OCI-LY3 (cell line): ENCODE data around the gene SRCAP.

Experiments used
- H2AFZ ChIP-seq: fragments of 200-600, 300-600 bp; shearing (Covaris generic); 2 replicates; pipeline ENCODE4 v1.6.0; 2014; ENCODE audit warnings: antibody characterized with exemption, low read depth, low read length
- H3K27ac ChIP-seq: fragments of 200-600, 300-600 bp; sonication (generic); 2 replicates; pipeline ENCODE4 v1.5.1; 2014; ENCODE audit warnings: mild to moderate bottlenecking, low read length, moderate library complexity, mixed read lengths
- H3K27me3 ChIP-seq: fragments of 200-600, 300-600 bp; sonication (generic); 2 replicates; pipeline ENCODE4 v1.6.1; 2014; ENCODE audit warnings: low read depth, low read length, mixed read lengths
- H3K36me3 ChIP-seq: fragments of 200-600, 300-600 bp; sonication (generic); replicated peaks from 2 replicates; pipeline ENCODE3; 2014; ENCODE audit warnings: low read depth, low read length, mixed read lengths
- H3K4me1 ChIP-seq: fragments of 300-600, 200-600 bp; sonication (generic); 2 replicates; pipeline ENCODE4 v1.6.1; 2014; ENCODE audit warnings: low read length, mixed read lengths
- H3K4me2 ChIP-seq: fragments of 200-600, 300-600 bp; sonication (generic); 2 replicates; pipeline ENCODE4 v1.6.1; 2014; ENCODE audit warnings: low read length, mixed read lengths
- H3K4me3 ChIP-seq: fragments of 300-600, 200-600 bp; sonication (generic); 2 replicates; pipeline ENCODE4 v1.5.1; 2014; ENCODE audit warnings: antibody characterized with exemption, mild to moderate bottlenecking, low read length, moderate library complexity
- H3K79me2 ChIP-seq: fragments of 300-600, 200-600 bp; shearing (Covaris generic); 2 replicates; pipeline ENCODE4 v1.6.1; 2014; ENCODE audit warnings: mild to moderate bottlenecking, low read length, mixed read lengths
- H3K9ac ChIP-seq: fragments of 300-600, 200-600 bp; shearing (Covaris generic); 2 replicates; pipeline ENCODE4 v1.6.0; 2014; ENCODE audit warnings: mild to moderate bottlenecking, low read length, moderate library complexity
- H3K9me3 ChIP-seq: fragments of 200-600, 300-600 bp; shearing (Covaris generic); 2 replicates; pipeline ENCODE4 v1.6.1; 2014; ENCODE audit warnings: low read length, mixed read lengths; ENCODE audit not compliant: insufficient read depth
- H4K20me1 ChIP-seq: fragments of 200-600, 300-600 bp; sonication (generic); 2 replicates; pipeline ENCODE4 v1.6.1; 2016; ENCODE audit warnings: low read length, mixed read lengths; ENCODE audit not compliant: insufficient read depth
- EZH2phosphoT487 ChIP-seq: fragments of 200-600 bp; shearing (Covaris generic); IDR thresholded peaks from 2 replicates; pipeline ENCODE4 v1.6.1; 2018; ENCODE audit warnings: antibody characterized with exemption, mixed run types, low read depth
- TF ChIP-seq, protein P1 (sequence below): fragments of 200-600, 300-600 bp; sonication (generic); IDR thresholded peaks from 2 replicates; pipeline ENCODE4 v1.5.1; 2014; ENCODE audit warnings: antibody characterized with exemption, low read length, low read depth

SRCAP gene

GRCh38 chr16:30774367-30775130 is 75.6 kb downstream of the SRCAP start:
- Histone ChIP-seq H3K36me3 (peaks cover 31% of the 10 kb centered on the region), H3K9me3 (no peaks in the 10 kb centered on the region), H2AFZ (no peak overlapping the region), H3K27ac (no peak overlapping the region), H4K20me1 (no peaks in the 10 kb centered on the region), H3K79me2 (no peaks in the 10 kb centered on the region), H3K4me2 (no peak overlapping the region), H3K9ac (no peak overlapping the region), H3K4me1 (no peaks in the 10 kb centered on the region), H3K27me3 (no peaks in the 10 kb centered on the region), H3K4me3 (no peak overlapping the region)
- TF ChIP-seq EZH2phosphoT487: no peak
- TF ChIP-seq, protein P1, sequence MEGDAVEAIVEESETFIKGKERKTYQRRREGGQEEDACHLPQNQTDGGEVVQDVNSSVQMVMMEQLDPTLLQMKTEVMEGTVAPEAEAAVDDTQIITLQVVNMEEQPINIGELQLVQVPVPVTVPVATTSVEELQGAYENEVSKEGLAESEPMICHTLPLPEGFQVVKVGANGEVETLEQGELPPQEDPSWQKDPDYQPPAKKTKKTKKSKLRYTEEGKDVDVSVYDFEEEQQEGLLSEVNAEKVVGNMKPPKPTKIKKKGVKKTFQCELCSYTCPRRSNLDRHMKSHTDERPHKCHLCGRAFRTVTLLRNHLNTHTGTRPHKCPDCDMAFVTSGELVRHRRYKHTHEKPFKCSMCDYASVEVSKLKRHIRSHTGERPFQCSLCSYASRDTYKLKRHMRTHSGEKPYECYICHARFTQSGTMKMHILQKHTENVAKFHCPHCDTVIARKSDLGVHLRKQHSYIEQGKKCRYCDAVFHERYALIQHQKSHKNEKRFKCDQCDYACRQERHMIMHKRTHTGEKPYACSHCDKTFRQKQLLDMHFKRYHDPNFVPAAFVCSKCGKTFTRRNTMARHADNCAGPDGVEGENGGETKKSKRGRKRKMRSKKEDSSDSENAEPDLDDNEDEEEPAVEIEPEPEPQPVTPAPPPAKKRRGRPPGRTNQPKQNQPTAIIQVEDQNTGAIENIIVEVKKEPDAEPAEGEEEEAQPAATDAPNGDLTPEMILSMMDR: no peak

GRCh38 chr16:30775131-30775391 is 76.1 kb downstream of the SRCAP start:
- Histone ChIP-seq H3K9ac (no peak overlapping the region), H3K9me3 (no peaks in the 10 kb centered on the region), H3K4me1 (no peaks in the 10 kb centered on the region), H3K4me3 (no peak overlapping the region), H3K4me2 (no peak overlapping the region), H4K20me1 (no peaks in the 10 kb centered on the region), H3K27ac (no peak overlapping the region), H3K79me2 (no peaks in the 10 kb centered on the region), H3K36me3 (peaks cover 30% of the 10 kb centered on the region), H2AFZ (no peak overlapping the region), H3K27me3 (no peaks in the 10 kb centered on the region)
- TF ChIP-seq, protein P1: no peak
- no peak for TF ChIP-seq EZH2phosphoT487

DNA sequence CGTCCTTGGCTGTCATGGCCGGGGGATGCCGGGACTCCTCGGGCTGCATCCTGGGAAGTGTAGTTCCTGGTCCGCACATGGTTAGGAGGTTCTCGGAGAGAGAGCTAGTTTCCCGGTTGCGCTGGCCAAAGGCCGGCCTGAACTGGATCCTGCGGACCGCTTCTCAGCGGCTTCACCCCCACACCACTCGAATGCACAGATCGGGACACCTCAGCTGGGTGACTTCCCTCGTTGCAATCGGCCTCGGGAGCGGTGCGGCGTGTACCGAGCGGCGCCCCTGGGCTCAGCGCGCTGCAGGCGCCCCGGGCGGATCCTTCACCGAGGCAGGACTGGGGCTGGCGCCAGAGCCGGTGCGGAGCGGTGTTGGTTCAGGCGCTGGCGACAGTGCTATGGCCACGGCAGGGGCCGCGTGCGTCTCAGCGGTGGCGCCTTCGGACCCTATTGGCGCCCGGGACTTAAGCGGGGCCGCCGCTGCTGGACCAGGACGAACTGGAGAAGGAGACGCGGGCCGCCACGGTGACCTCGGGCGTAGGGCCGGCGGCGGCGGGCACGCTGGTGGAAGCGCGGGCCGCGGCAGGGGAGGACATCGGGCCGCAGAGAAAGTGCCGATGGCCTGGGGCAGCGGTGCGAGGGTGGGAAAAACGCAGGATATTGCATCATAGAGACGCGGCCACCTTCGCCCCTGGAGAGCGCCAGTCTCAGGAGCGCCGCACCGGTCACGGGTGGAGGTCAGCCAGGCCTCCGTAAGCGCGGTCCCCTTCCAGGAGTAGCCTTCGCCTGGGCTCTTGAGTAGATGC is 76.6 kb downstream of the SRCAP start:
- no peaks in the 10 kb centered on the region for H3K79me2 ChIP-seq
- H3K4me3 ChIP-seq: no peak overlapping the region
- no peaks in the 10 kb centered on the region for H3K4me1 ChIP-seq
- H3K9ac ChIP-seq: no peak overlapping the region
- H2AFZ ChIP-seq: no peak overlapping the region
- H3K27me3 ChIP-seq: no peaks in the 10 kb centered on the region
- no peaks in the 10 kb centered on the region for H4K20me1 ChIP-seq
- H3K4me2 ChIP-seq: no peak overlapping the region
- no peaks in the 10 kb centered on the region for H3K9me3 ChIP-seq
- no peak for TF ChIP-seq EZH2phosphoT487
- TF ChIP-seq, protein P1: no peak
- H3K36me3 ChIP-seq: peaks cover 27% of the 10 kb centered on the region
- no peak overlapping the region for H3K27ac ChIP-seq

DNA sequence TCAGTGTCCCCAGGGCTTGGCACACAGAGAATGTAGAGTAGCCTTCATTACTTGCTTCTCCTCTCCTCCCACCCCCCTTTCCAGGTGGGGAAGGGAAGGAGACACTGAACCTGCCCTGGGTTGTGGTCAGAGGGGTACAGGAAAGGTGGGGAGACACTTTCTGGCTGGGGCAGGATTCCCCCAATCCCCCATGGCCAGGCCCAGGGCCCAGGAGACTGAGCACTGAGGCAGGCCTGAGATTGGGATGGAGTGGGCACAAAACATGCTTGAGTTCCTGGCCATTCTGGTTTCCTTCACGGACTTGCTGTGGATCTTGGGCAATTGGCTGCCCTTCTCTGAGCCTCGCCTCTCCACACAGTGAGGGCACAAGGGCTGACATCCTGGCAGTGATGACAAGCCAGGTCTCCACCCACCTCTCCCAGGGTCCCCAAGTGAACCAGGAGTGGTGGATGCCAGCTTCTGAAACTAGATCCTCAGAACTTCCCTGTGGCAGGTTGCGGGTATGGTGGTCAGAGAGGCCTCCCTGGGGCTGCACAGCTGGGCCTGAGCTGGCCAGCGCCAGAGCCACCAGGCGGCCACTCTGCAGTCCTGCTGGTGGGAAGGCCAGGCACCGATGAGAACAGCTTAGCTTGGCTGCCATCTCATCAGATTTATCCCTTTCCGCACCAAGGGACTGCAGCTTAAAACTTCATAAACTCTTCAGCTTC is 78.8 kb downstream of the SRCAP start:
- H4K20me1 ChIP-seq: no peaks in the 10 kb centered on the region
- H3K27me3 ChIP-seq: no peaks in the 10 kb centered on the region
- no peak overlapping the region for H3K9ac ChIP-seq
- H3K4me2 ChIP-seq: no peak overlapping the region
- no peaks in the 10 kb centered on the region for H3K4me1 ChIP-seq
- peaks cover 15% of the 10 kb centered on the region for H3K36me3 ChIP-seq
- no peaks in the 10 kb centered on the region for H3K79me2 ChIP-seq
- TF ChIP-seq EZH2phosphoT487: no peak
- TF ChIP-seq, protein P1: no peak
- H3K4me3 ChIP-seq: no peak overlapping the region
- no peak overlapping the region for H3K27ac ChIP-seq
- H3K9me3 ChIP-seq: no peaks in the 10 kb centered on the region
- H2AFZ ChIP-seq: no peak overlapping the region
